A549 treated with CORT108297 at 1 μM for 4 hours (cell line): ENCODE results near the gene PGAM1. TPM values are rescaled to one million over a fixed set of nuclear protein-coding genes. Genes with fewer than 3 reads are reported as not detected.

Experiments
- total RNA-seq: library from RNA; stranded (reverse); fragments of 200-300 nt; extraction: Qiagen RNA extraction; gene quantifications from 5 replicates; pipeline ENCODE4 v1.2.3, GENCODE V29; 2022

Gene PGAM1
- 579 to 644 TPM (median 626 TPM) in 5 replicates for total RNA-seq

DNA sequence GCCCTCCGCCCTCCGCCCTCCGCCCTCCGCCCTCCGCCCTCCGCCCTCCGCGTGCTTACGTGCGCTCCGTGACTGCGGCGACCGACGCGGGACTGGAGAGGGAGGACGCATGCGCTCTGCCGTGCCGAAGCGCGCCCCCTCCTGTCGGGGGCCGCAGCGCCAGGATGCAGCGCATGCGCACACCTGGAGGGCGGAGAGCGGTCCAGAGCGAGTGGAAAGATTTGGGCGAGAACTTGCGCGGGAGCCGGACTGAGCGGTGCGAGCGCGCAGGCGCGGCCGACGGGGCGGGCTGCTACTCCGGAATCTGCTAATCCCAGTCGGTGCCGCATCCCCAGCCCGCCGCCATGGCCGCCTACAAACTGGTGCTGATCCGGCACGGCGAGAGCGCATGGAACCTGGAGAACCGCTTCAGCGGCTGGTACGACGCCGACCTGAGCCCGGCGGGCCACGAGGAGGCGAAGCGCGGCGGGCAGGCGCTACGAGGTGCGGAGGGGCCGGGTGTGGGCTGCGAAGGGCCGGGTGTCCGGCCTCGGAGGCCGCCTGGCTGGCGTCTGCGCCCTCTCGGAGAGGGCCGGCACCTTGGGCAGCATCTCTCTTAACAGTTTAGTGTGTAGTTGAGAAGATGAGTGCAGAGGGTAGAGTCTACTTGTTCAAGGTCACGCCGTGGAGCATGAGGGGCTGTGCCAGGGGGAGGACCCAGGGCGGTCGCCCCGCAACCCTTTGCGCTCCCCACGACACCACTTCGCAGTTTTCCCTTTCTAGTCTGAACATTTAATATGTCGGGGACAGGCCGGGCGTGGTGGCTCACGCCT is at the start of gene PGAM1:
PGAM1 (plus strand) TSS at position 228 of the 812 bp plus-strand sequence; CDS start at position 345, 117 bp downstream.

DNA sequence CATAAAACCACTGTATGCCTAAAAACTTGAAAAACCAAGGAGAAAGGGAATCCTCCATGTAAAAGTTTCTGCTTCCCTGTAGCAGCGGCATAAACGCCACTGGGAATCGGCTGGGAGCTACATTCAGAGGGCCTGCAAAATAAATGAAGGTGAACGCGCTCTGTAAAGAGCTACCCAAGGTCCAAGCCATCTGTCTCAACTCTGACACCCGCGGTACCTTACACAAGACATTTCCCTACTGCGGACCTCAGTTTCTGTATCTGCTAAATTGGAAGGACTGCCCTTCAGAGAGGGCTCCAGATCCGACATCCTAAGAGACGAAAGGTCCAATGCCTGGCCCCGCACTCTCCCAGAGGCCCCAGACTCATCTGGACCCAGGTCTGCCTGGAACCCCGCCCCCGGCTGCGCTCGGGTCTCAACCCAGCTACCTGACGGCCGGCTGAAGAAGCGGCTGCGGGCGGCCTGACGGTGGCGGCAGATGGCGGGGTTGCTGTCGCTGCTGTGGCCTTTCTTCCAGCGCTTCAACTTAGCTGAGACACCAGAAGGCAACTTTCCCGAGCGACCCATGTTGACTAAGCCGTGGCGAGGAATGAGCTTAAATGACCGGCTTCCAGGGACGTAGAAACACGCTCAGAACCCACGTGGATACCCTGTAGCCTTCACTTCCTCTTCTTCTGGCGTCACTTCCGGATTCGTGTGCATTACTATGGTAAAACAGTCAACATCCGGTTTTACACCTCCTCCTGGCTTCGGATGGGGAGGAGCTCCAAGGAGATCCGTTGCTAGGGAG is 25.1 kb upstream of the PGAM1 start, which contains the start of gene RRP12:
RRP12 (minus strand) TSS at position 676 of the 790 bp plus-strand sequence; CDS start at position 567, 109 bp downstream.

DNA sequence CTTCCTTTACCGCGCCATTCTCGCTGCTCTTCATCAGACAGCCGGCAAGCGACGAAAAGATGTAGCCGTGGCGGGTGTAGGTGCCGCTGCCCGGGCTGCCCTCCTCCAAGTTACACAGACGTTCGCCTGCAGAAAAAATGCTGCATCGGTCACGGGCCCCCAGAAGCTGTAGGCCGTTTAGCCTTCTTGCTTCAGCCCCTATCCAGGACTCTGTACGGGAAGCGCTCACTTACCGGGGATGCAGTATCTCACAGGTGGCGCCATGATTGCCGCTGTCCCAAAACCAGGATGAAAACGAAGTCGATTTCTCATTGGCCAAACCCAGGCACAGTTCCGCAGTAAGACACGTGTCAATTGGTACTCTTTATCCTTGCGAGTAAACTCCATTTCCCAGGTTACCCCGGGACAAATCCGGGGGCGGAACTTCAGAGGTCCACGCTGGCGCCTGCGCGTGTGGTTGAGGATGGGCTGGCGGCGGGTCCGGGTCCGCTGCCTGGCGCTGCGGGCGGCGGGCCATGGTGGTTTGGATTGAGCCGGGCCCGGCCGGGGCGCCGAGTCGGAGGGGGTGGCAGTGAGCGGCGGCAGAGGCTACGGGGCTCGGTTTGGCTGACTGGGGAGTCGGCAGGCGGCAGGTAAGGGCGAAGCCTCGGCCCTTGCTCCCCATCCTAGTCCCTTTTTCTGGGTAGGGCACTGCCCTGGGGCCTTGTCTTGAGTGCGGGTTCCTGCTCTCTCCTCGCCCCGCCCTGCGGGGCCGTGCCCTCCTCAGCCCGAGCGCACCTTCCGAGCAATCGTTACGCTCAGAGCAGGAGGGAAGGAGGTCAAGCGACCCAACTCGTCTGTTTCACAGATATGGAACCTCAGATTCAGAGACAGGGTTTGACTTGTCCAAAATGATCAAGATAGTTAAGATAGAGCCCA is 20.0 kb downstream of the PGAM1 start, which contains the start of the genes EXOSC1 and ZDHHC16:
EXOSC1 (minus strand) TSS at position 285 of the 918 bp plus-strand sequence; CDS start at position 264, 21 bp downstream.
ZDHHC16 (plus strand) TSS at position 454 of the 918 bp plus-strand sequence. CDS start 5,501 bp downstream, outside the sequence.

Other genes with a start within 250 kb of the PGAM1 start
- gene SLIT1, start 240.2 kb upstream of the PGAM1 start, total RNA-seq = 0.02 to 0.13 TPM (median 0.05 TPM) in 5 replicates
- gene ARHGAP19, start 133.6 kb upstream of the PGAM1 start, total RNA-seq = 4.6 to 6.4 TPM (median 5.1 TPM) in 5 replicates
- 0.77 to 2.3 TPM (median 1.8 TPM) in 5 replicates for gene FRAT1, start 106.9 kb upstream of the PGAM1 start, total RNA-seq
- gene FRAT2, start 91.5 kb upstream of the PGAM1 start, total RNA-seq = 5.4 to 8.7 TPM (median 7.7 TPM) in 5 replicates
- gene RRP12, start 24.9 kb upstream of the PGAM1 start, total RNA-seq = 54.9 to 69.0 TPM (median 58.8 TPM) in 5 replicates
- gene EXOSC1, start 19.8 kb downstream of the PGAM1 start, total RNA-seq = 52.6 to 61.6 TPM (median 56.4 TPM) in 5 replicates
- gene ZDHHC16, start 20.0 kb downstream of the PGAM1 start, total RNA-seq = 44.2 to 53.8 TPM (median 53.5 TPM) in 5 replicates
- gene MMS19, start 72.2 kb downstream of the PGAM1 start, total RNA-seq = 42.0 to 51.0 TPM (median 48.0 TPM) in 5 replicates
- gene UBTD1, start 72.7 kb downstream of the PGAM1 start, total RNA-seq = 14.9 to 21.2 TPM (median 19.4 TPM) in 5 replicates
- gene ANKRD2, start 146.6 kb downstream of the PGAM1 start, total RNA-seq = 3.6 to 6.0 TPM (median 4.7 TPM) in 5 replicates
- 0.76 to 1.8 TPM (median 1.1 TPM) in 5 replicates for gene HOGA1, start 158.2 kb downstream of the PGAM1 start, total RNA-seq
- gene C10orf62, start 163.5 kb downstream of the PGAM1 start, total RNA-seq = 0.10 TPM in 1 of 5 replicates, not detected in the others
- gene MORN4, start 207.3 kb downstream of the PGAM1 start, total RNA-seq = 6.7 to 8.7 TPM (median 7.6 TPM) in 5 replicates
- gene PI4K2A, start 214.5 kb downstream of the PGAM1 start, total RNA-seq = 25.3 to 30.3 TPM (median 28.6 TPM) in 5 replicates